ENCODE measurements around the gene SIN3A.

GRCh38 chr15:75363786-75364185, 87.7 kb downstream of the SIN3A start:
- no peak for TF ChIP-seq CTCF (conservative IDR thresholded peaks at IDR 0.05; ENCODE audit: low read depth, low read length)
- TF ChIP-seq EZH2 (IDR thresholded peaks at IDR 0.05; ENCODE audit: borderline replicate concordance, low read depth, low read length, poor library complexity, severe bottlenecking), result no peak
